HepG2 (cell line): ENCODE measurements around the gene MTCL1.

Experiments
- GTF2F1 ChIP-seq: fragments of 150-350 bp; IDR thresholded peaks from 2 replicates; pipeline ENCODE4 v1.6.1; 2014; ENCODE audit warnings: low read length
- JUNB ChIP-seq: sonication (generic); formaldehyde crosslinking; IDR thresholded peaks from 2 replicates; pipeline ENCODE4 v1.8.0; 2022; ENCODE audit warnings: missing genetic modification reagents, mild to moderate bottlenecking, borderline replicate concordance
- POLR2AphosphoS2 ChIP-seq: IDR thresholded peaks from 2 replicates; pipeline ENCODE4 v1.6.1; 2011; ENCODE audit warnings: low read depth, low read length, improper control_type of control experiment
- TF ChIP-seq, protein P1 (sequence below): IDR thresholded peaks from 2 replicates; pipeline ENCODE4 v1.6.1; 2016

DNA sequence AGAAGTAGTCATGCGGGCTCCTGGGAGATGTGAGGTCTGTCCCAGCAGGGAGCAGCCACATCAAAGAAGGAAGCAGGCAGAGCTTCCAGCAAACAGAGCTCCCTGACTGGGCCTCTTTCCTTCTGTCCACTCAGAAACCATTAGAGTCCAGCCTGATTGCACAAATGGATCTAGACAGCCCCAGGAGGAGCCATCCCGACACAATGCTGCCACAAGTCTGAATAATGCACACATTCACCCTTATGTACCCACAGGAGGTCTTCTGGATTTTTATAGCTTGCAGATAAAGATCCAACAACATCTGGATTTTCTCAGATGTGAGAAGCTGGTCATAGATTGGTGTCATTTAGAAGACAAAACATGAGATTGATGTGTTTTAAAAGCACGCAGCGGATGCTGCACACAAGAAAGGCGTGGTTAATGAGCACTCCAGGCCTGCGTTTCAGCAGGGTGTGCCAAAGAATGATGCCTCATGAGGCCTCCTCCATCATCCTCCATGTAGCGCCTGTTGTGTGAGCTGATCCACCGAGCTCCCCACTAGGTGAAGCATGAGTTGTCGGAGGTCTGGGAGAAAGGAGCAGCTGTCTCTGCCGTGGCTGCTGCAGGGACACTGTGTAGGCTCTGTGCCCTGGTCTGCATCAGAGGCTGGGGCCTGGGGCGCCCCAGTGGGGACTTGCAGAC lies 60.6 kb downstream of the MTCL1 start:
- TF ChIP-seq POLR2AphosphoS2 (no peak), JUNB (CRISPR knock-in tag) (no peak), GTF2F1 (no peak)
- TF ChIP-seq, protein P1, sequence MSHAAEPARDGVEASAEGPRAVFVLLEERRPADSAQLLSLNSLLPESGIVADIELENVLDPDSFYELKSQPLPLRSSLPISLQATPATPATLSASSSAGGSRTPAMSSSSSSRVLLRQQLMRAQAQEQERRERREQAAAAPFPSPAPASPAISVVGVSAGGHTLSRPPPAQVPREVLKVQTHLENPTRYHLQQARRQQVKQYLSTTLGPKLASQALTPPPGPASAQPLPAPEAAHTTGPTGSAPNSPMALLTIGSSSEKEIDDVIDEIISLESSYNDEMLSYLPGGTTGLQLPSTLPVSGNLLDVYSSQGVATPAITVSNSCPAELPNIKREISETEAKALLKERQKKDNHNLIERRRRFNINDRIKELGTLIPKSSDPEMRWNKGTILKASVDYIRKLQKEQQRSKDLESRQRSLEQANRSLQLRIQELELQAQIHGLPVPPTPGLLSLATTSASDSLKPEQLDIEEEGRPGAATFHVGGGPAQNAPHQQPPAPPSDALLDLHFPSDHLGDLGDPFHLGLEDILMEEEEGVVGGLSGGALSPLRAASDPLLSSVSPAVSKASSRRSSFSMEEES (CRISPR knock-in tag), result no peak
